GM23248 (cell line): Measurements from ENCODE around the gene ZSCAN30.

Source experiments
- EZH2 ChIP-seq: fragments of 200-600 bp; sonication (generic); IDR thresholded peaks from 2 replicates; pipeline ENCODE4 v1.6.1; 2018; ENCODE audit warnings: antibody characterized with exemption, mild to moderate bottlenecking; ENCODE audit not compliant: insufficient read depth, poor library complexity, severe bottlenecking
- EZH2phosphoT487 ChIP-seq: fragments of 200-600 bp; sonication (generic); IDR thresholded peaks from 2 replicates; pipeline ENCODE4 v1.6.1; 2018; ENCODE audit warnings: antibody characterized with exemption, moderate library complexity, mild to moderate bottlenecking, low read depth; ENCODE audit not compliant: insufficient read depth

DNA sequence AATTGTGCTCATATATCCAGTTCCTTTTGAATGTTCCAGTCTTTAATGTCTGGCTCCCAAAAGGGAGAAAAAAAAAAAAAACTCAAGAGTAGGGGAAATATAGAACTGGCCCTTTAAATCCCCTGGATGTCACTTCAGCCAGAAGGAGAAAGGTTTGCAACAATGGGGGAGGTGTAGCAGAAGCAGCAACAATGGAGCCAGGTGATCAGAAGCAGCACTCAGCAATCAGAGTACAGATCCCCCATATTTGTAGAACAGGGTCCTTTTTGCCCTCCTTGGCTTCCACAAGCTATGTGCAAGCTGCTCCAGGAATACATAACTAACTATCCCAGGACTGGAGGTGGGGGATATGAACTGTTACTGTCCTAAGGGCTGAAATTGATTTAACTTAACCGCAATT, 75.0 kb downstream of the ZSCAN30 start:
- no peak for TF ChIP-seq EZH2
- no peak for TF ChIP-seq EZH2phosphoT487
